Retina (tissue), 1 donor: ENCODE measurements around the gene NRM.
"Not testable (repeated sequence)": the region's sequence is repeated elsewhere in the genome, so short reads cannot be mapped to it uniquely, and the experiment has no call there.

Experiments
- DNase-seq: peaks from one replicate; pipeline ENCODE4 v3.0.0-alpha.2; 2016

The NRM gene

DNA sequence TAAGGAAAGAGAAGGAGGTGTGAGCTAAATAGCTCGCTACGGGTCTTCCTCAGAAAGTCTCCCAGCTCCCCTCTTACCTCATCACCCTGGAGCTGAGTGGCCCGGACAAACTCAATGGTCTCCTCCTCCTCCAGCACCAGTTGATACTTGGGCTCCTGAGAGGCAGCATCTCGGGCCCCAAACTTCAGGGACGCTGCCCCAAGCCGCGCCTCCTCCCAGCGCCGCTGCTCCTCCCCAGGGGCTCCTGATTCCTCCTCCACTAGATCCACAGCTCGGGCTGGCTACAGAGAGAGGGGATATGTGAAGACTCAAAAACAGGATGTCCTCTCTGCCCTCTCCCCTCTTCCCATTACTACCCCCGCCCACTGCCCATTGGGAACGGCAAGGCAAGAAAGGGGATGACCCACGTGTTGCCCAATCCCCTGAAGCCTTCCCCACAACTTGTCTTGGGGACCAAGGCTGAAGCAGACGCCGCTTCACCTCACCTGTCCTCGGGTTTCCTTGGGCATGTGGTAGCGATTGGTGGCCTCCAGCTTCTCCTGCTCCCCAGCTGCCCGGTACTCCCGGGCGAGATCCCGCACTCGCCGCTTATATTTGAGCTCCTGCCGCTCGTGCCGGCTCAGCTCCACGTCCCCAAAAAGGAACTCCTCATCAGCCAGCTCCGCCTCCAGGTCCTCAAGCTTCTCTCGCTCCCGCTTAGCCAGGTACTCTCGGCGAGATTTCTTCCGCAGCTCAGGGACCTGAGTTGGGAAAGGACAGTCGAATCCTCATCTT is 25.6 kb downstream of the NRM start:
- no peak for DNase-seq

DNA sequence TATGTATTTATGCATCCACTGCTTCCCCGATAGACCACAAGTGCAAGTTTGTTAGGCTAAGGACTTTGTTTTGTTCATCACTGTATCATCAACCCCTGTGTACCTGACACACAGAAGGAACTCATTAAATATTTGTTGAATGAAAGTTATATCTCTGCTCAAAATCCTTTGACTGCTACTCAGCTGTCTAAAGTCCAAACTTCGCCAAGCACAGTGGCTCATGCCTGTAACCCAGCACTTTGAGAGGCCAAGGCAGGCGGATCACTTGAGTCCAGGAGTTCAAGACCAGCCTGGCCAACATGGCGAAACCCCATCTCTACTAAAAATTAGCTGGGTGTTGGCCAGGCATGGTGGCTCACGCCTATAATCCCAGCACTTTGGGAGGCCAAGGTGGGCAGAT is 32.9 kb downstream of the NRM start:
- not testable (repeated sequence) for DNase-seq

GRCh38 chr6:30657454-30657853 is 33.3 kb downstream of the NRM start:
- DNase-seq: no peak

- DNase-seq: no peak
These were observed 34.3 kb downstream of the NRM start for GRCh38 chr6:30656513-30656912.

GRCh38 chr6:30655743-30656094 is 35.1 kb downstream of the NRM start:
- no peak for DNase-seq

GRCh38 chr6:30654798-30655742 is 35.7 kb downstream of the NRM start:
- DNase-seq: no peak

DNA sequence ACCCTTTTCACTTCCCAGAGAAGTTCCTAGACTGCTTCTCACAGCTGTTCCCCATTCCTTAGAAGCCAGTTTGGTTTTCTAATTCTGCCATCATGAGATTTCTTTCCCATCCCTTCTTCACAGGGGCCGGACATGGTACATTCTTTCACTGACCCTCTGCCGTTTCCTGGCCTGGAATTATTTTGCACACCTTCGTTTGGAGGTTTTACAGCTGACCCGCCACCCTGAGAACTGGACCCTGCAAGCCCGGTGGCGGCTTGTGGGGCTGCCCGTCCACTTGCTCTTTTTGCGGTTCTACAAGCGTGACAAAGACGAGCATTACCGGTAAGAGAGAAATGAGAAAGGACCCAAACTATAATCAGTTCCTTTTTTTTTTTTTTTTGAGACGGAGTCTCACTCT is 39.6 kb downstream of the NRM start:
- no peak for DNase-seq

DNA sequence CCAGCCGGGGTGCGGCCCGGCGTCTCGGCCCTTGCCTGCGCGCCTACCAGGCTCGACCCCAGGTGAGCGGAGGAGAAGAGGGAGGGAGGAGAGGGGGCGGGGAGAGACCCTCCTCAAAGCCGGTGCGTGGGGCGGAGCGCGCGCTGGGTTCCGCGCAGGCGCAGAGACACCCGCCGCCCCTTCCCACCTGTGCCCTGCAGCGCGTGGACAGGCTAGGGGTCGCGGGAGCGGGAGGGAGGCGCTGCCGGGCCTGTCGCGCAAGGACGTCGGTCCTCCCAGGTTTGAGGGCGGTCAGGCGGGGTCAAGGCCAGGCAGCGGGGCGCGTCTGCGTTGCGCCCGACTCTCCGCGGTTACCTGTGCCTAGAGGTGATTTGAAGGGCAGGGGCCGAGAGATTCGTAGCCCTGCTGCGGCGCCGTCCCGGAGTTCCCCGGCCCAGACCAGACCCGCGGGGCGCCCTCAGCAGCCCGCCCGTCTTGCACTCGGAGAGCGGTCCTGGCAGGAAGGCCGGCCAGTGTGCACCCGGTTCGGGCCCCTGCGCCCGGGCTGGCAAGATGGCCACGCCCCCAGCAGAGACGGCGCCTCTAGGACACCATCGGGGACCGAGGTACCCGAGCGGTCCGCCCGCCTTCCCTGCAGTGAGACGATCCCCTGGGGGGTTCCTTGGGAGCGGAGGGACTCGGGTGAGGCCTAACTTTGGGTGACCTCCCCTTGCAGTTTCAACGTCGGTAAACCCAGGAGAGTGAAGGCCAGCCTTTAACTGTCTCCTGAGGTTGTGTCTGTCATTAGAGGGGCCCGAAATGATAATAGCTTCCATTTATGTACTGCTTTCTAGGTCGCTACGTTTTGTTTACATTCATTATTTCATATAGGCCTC is 43.3 kb downstream of the NRM start:
- DNase-seq: peak; percentile 96

DNA sequence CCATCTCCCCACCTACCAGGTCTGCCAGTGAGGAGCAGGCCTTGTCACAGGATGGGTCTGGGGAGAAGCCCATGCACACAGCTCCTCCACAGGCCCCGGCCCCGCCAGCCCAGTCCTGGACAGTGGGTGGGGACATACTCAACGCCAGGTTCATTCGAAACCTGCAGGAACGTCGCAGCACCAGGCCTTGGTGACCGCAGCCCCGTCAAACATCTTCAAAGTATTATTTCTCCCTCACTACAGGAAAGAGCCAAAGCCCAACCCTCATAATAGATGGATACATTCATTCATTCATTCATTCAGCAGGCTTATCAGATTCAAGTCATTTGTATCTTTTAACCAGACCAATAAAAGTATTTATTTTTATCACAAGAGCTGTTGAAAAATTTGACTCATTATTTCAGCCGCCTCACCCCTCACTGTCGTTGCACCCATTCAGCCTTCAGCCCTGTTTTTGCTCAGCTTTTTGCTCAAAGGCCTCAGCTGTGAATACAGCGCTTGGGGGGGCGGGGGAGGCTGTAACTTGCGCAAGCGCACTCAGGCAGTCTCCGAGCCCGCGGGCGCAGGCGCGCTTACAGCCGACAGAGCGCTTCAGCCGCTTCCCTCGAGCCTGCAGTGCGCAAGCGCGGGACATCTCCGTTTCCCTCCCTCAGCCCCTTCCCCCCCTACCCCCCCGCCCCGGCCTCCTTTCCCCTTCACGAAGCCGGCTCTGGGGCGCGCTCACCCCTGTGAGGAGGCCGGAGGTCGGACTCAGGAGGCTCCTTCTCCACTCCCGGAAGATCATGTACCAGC is 44.1 kb downstream of the NRM start, which contains the start of gene C6orf136:
Gene C6orf136 (plus strand): TSS at position 684 of the 792 bp plus-strand sequence. CDS start 99 bp downstream, at position 783.
- DNase-seq: no peak

DNA sequence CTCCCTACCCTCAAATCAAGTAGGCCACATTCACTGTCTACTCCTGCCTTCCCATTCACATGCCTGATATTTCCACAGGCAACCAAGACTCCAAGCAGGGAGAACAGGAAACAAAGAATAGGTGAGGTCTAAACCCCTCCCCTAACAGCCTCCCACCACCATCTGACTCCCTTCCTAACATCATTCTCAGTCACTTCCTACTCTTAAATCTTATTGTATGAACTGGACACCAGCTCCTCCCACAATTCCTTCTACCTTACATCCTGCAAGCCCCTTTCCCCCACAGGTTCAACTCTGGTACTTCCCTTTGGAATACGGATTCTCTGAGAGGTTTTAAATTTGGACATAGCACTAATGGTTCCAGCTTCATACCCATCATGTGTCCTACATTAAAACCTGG is 44.8 kb downstream of the NRM start:
- DNase-seq: no peak

DNA sequence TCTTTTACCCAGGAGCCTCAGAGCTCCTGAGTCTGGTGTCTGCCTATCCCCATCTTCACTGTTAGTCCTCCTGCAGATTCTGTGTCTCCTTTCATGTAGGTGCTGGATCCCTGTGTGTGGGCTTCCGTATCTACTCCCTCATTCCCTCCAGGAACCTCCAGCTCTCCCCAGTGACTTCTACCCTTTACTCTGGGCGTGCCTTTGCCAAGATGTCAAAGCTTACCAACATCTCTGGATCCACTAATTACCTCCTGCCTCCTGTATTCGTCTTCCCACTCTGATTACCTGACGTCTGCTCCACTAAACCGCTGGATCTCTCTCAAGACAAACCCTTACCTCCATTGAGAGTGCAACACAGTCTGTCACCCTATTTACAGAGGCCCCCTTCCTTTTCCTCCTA is 46.0 kb downstream of the NRM start:
- no peak for DNase-seq

DNA sequence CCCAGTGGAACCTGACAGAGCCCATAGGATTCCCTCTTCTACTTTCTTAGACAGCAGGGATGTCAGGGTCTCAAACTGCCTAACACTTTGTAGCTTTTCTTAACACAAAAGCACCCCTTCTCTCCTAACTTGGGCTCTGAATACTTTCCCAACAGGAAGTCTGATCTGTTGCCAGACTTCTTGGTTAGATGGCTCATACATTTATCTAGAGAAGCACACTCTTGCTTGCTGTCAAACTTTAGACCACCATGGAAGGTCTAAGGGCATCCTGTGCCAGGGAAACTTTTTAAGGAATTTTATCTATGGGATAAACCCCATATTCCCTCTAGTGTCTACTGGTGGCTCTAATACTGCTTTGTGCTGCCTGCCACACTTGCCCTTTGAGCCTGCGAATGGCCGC is 47.1 kb downstream of the NRM start:
- no peak for DNase-seq

GRCh38 chr6:30641048-30641447 is 49.7 kb downstream of the NRM start:
- DNase-seq: no peak

DNA sequence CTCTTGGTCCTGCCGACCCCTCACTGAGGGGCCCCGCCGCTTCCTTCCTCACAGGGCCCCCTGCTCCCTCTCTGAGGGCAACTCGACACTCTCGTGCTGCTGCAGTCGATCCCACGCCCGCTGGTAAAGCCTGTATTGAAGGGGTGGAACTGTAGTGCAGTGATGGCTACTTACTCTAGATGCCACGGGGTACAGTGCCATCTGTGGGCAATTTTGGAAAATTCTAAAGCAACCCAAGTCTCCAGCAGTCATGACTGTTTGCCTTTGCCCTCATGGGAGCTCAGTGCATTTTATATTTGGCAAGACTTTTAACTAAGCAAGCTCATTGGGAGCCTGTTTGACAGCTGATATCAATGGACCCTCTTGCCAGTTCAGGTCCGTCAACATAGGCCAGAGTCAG is 50.3 kb downstream of the NRM start:
- no peak for DNase-seq
